ENCODE data around the gene GNL1. TPM values are rescaled to one million over a fixed set of nuclear protein-coding genes. Genes with fewer than 3 reads are reported as not detected.

GNL1 gene
- total and polyA plus RNA-seq, 2 donors (not counting 3 experiments of a cell fraction or from before 2014, with no cell fraction given), result 58.4 to 87.3 TPM

GRCh38 chr6:30541515-30542403, 14.5 kb downstream of the GNL1 start:
- peak overlapping the region; percentile 3 for H3K9ac ChIP-seq (replicated peaks; ENCODE audit: extremely low read depth, insufficient read depth, low read length)
- peak overlapping the region; percentile 81 for H3K27ac ChIP-seq (ENCODE audit: insufficient read depth, low read depth, low read length)
- H3K27me3 ChIP-seq (ENCODE audit: control insufficient read depth in 2 of 2, insufficient read depth in 2 of 2, low read length in 2 of 2), result no peaks in the 10 kb centered on the region
- ChIA-PET CTCF (interaction anchor here (0.5 to 13.7 kb wide), 37 partner anchors 9 to 1365 kb away, joined by 3 to 522 read pairs (median 6); partner anchors contain the start of genes ABCF1, DHX16, GNL1 and PRR3), POLR2A (interaction anchor here (0.6 to 2.5 kb wide), 3 partner anchors 11 to 51 kb away, joined by 3 to 9 read pairs (median 5); no protein-coding TSS in a partner anchor)
- peak overlapping the region; percentile 78 for H2AFZ ChIP-seq (ENCODE audit: low read depth, low read length)
- intact Hi-C loops (cut with micrococcal nuclease) (loop anchor here (1.0 to 5.0 kb wide), 7 partner anchors 25 to 546 kb away; partner anchors contain the start of genes ABCF1 and DHX16), dilution Hi-C loops (cut with MboI; ENCODE audit: extremely low pct_ligation_motif_present, low sequenced_read_pairs) (no loop called here)
- DNase-seq (ENCODE audit: low read depth, low spot score) (peak; percentile 91), FAIRE-seq (peak; percentile 98)
- TF ChIP-seq MAX (IDR thresholded peaks at IDR 0.05; ENCODE audit: insufficient read depth, insufficient read length) (no peak), JUN (IDR thresholded peaks at IDR 0.05; ENCODE audit: borderline replicate concordance, insufficient read depth, insufficient read length, low read depth) (no peak), GATA2 (IDR thresholded peaks at IDR 0.05; ENCODE audit: insufficient read depth, insufficient read length, low read depth, low read length) (no peak), EZH2 (IDR thresholded peaks at IDR 0.05; ENCODE audit: borderline replicate concordance, low read depth, low read length, severe bottlenecking) (no peak), POLR2AphosphoS5 (IDR thresholded peaks at IDR 0.05; ENCODE audit: insufficient read depth, low read depth, low read length) (peak; percentile 40), CTCF (IDR thresholded peaks at IDR 0.05; ENCODE audit: extremely low read depth in 1 of 2, insufficient read depth in 1 of 2, low read depth in 1 of 2, low read length in 2 of 2) (peak; percentile 96 to 99), POLR2A (IDR thresholded peaks at IDR 0.05; ENCODE audit: low read depth, low read length) (peak; percentile 55), MYC (IDR thresholded peaks at IDR 0.05; ENCODE audit: low read depth, low read length) (peak; percentile 39)
- BruUV-seq (replicated peaks), result TSS peak; percentile 7
- peak overlapping the region; percentile 92 for H3K4me2 ChIP-seq (ENCODE audit: insufficient read depth, low read length)
- H3K9me1 ChIP-seq (replicated peaks; ENCODE audit: control insufficient read depth, extremely low read depth, insufficient read depth, low read length), result no peaks in the 10 kb centered on the region
- H3K36me3 ChIP-seq (ENCODE audit: control insufficient read depth in 2 of 2, extremely low read depth in 1 of 2, insufficient read depth in 2 of 2, low read length in 2 of 2), result peaks cover 0 to 5% of the 10 kb centered on the region in 2 experiments
- H3K4me3 ChIP-seq (replicated peaks in 1 of 3; ENCODE audit: insufficient read depth in 1 of 3, low read depth in 1 of 3, low read length in 3 of 3), result peak overlapping the region; percentile 18 to 47 (median 21)
- peaks cover 29% of the 10 kb centered on the region for H3K4me1 ChIP-seq (ENCODE audit: control insufficient read depth, extremely low read depth, insufficient read depth, low read length)
- H3K79me2 ChIP-seq (ENCODE audit: control insufficient read depth, insufficient read depth, low read length), result no peaks in the 10 kb centered on the region
- H4K20me1 ChIP-seq (replicated peaks; ENCODE audit: control insufficient read depth, extremely low read depth, insufficient read depth, low read length), result no peaks in the 10 kb centered on the region
- H3K9me3 ChIP-seq (replicated peaks; ENCODE audit: control insufficient read depth, insufficient read depth, low read length), result no peaks in the 10 kb centered on the region
